Activated CD4-positive, alpha-beta T cell treated with anti-CD3 and anti-CD28 coated beads for 24 hours (primary cell): ENCODE data around the gene CCDC71.

Experiments used
- DNase-seq, 2 donors: peaks; one replicate each; pipeline ENCODE4 v3.0.0-alpha.2; 2020; ENCODE audit warnings: low read depth in 2 of 2

Gene CCDC71

GRCh38 chr3:49131576-49131975 is 34.6 kb downstream of the CCDC71 start:
- DNase-seq = no peak

- no peak for DNase-seq
Measured at GRCh38 chr3:49131040-49131439, 35.1 kb downstream of the CCDC71 start.

- DNase-seq = no peak
Measured at GRCh38 chr3:49124991-49125670, 41.0 kb downstream of the CCDC71 start.

- no peak for DNase-seq
Measured at GRCh38 chr3:49124203-49124602, 41.9 kb downstream of the CCDC71 start.

- DNase-seq = no peak
Measured at GRCh38 chr3:49123687-49124086, 42.4 kb downstream of the CCDC71 start.

- DNase-seq = no peak
Measured at GRCh38 chr3:49122886-49123545, 43.1 kb downstream of the CCDC71 start.

- DNase-seq = no peak
Measured at GRCh38 chr3:49122451-49122850, 43.7 kb downstream of the CCDC71 start.

GRCh38 chr3:49122022-49122421 is 44.1 kb downstream of the CCDC71 start:
- DNase-seq = no peak

- DNase-seq = no peak
Measured at GRCh38 chr3:49121132-49121736, 44.9 kb downstream of the CCDC71 start.

- DNase-seq = peak; percentile 88 to 90
Measured at GRCh38 chr3:49120438-49121131, 45.5 kb downstream of the CCDC71 start, which contains the start of gene USP19. Gene USP19, minus strand, starts transcription at chr3:49120823. Its CDS starts 1,678 bp downstream, at chr3:49119145.

GRCh38 chr3:49120096-49120437 is 46.1 kb downstream of the CCDC71 start:
- no peak for DNase-seq

- no peak for DNase-seq
Measured at GRCh38 chr3:49119439-49119838, 46.7 kb downstream of the CCDC71 start.

GRCh38 chr3:49119036-49119435 is 47.1 kb downstream of the CCDC71 start:
- DNase-seq = no peak
